Measurements from ENCODE around the gene AUNIP.

AUNIP gene

DNA sequence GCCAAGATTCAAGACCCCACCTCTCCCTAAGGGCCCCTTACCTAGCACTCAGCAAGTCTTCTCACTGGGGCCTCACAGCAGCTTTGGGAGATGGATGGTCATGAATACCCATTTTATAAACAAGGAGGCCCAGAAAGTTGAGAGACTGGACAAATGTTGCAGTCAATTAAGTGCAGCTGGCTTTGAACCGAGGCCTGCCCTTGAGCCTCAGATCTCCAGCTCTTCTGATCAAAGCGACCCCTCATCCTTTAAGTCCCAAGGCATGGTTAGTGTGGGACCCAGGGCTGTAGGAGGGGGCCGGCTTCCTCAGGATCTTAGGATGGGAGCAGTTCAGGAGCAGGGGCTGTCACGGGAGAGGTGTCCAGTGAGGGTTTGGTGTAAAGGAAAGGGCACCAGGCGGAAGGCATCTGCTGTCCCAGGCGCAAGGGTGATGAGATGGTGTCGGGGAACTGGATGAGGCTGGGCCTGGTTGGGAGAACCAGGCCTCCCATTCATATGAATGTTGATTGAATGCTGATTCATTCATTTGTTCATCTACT lies 44.6 kb downstream of the AUNIP start:
- H3K79me2 ChIP-seq (ENCODE audit: insufficient read depth, low read length), result no peaks in the 10 kb centered on the region
- no peaks in the 10 kb centered on the region for H3F3A ChIP-seq (ENCODE audit: insufficient read depth, low read length)
- H3K27ac ChIP-seq (ENCODE audit: low read depth, low read length, poor library complexity, severe bottlenecking), result no peak overlapping the region
- no peaks in the 10 kb centered on the region for H3K27me3 ChIP-seq (ENCODE audit: insufficient read depth, low read length)
- no peaks in the 10 kb centered on the region for H3K36me3 ChIP-seq (ENCODE audit: insufficient read depth, low read length)
- no peak overlapping the region for H3K4me2 ChIP-seq (ENCODE audit: low read length)
- H4K20me1 ChIP-seq (ENCODE audit: insufficient read depth, low read length), result no peaks in the 10 kb centered on the region
- no peak overlapping the region for H3K9ac ChIP-seq (ENCODE audit: low read length)
- no peak overlapping the region for H3K4me3 ChIP-seq (ENCODE audit: low read depth, low read length, poor library complexity, severe bottlenecking)
- no peaks in the 10 kb centered on the region for H3K9me3 ChIP-seq (ENCODE audit: low read length)
- TF ChIP-seq EZH2 (IDR thresholded peaks at IDR 0.05; ENCODE audit: borderline replicate concordance, low read length), result no peak
- TF ChIP-seq, protein P1, sequence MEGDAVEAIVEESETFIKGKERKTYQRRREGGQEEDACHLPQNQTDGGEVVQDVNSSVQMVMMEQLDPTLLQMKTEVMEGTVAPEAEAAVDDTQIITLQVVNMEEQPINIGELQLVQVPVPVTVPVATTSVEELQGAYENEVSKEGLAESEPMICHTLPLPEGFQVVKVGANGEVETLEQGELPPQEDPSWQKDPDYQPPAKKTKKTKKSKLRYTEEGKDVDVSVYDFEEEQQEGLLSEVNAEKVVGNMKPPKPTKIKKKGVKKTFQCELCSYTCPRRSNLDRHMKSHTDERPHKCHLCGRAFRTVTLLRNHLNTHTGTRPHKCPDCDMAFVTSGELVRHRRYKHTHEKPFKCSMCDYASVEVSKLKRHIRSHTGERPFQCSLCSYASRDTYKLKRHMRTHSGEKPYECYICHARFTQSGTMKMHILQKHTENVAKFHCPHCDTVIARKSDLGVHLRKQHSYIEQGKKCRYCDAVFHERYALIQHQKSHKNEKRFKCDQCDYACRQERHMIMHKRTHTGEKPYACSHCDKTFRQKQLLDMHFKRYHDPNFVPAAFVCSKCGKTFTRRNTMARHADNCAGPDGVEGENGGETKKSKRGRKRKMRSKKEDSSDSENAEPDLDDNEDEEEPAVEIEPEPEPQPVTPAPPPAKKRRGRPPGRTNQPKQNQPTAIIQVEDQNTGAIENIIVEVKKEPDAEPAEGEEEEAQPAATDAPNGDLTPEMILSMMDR (IDR thresholded peaks at IDR 0.05; ENCODE audit: low read length), result no peak
- no peaks in the 10 kb centered on the region for H3K9me2 ChIP-seq (ENCODE audit: low read depth, low read length)
- no peak overlapping the region for H2AFZ ChIP-seq (ENCODE audit: low read length)
- peaks cover 16% of the 10 kb centered on the region for H3K4me1 ChIP-seq (ENCODE audit: insufficient read depth, low read length, severe bottlenecking)

DNA sequence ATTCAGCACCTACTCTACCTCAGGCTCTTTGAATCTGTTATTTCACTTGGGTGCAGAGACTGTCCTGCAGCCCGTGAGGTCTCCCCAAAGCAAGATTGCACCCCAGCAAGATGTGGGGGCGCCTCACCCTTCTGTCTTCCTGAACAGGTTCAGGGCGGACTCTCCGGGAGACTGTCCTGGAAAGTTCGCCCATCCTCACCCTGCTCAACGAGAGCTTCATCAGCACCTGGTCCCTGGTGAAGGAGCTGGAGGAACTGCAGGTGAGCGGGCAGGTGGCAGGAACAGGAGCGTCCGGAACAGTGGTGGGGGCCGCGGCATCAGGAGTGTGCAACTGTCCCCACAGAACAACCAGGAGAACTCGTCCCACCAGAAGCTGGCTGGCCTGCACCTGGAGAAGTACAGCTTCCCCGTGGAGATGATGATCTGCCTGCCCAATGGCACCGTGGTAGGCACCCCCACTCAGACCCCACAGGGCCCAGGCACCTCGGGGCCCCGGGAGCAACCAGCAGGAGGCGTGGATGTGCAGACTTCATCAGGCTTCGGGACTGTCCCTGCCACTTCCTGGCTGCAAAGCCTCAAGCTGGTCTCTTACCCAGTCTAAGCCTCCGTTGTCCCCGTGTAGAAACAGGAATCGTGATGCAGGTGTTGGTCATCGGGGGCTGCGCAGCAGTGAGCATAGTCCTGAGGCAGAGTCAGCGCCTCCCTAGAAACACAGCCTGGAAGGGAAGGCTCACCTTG lies 45.4 kb downstream of the AUNIP start:
- Histone ChIP-seq H3K36me3 (ENCODE audit: insufficient read depth, low read length) (no peaks in the 10 kb centered on the region), H3K4me2 (ENCODE audit: low read length) (no peak overlapping the region), H3K4me1 (ENCODE audit: insufficient read depth, low read length, severe bottlenecking) (peaks cover 18% of the 10 kb centered on the region)

GRCh38 chr1:25813071-25813733 lies 46.1 kb downstream of the AUNIP start:
- TF ChIP-seq, protein P1 (IDR thresholded peaks at IDR 0.05; ENCODE audit: low read length), result no peak
- TF ChIP-seq EZH2 (IDR thresholded peaks at IDR 0.05; ENCODE audit: borderline replicate concordance, low read length), result no peak
- H3K9me3 ChIP-seq (ENCODE audit: low read length), result no peaks in the 10 kb centered on the region
- H3K9ac ChIP-seq (ENCODE audit: low read length), result no peak overlapping the region
- H3K27ac ChIP-seq (ENCODE audit: low read depth, low read length, poor library complexity, severe bottlenecking), result no peak overlapping the region
- no peaks in the 10 kb centered on the region for H3K79me2 ChIP-seq (ENCODE audit: insufficient read depth, low read length)
- H4K20me1 ChIP-seq (ENCODE audit: insufficient read depth, low read length), result no peaks in the 10 kb centered on the region
- H3K36me3 ChIP-seq (ENCODE audit: insufficient read depth, low read length), result no peaks in the 10 kb centered on the region
- H3F3A ChIP-seq (ENCODE audit: insufficient read depth, low read length), result no peaks in the 10 kb centered on the region
- H3K4me2 ChIP-seq (ENCODE audit: low read length), result no peak overlapping the region
- H2AFZ ChIP-seq (ENCODE audit: low read length), result no peak overlapping the region
- H3K27me3 ChIP-seq (ENCODE audit: insufficient read depth, low read length), result no peaks in the 10 kb centered on the region
- H3K4me1 ChIP-seq (ENCODE audit: insufficient read depth, low read length, severe bottlenecking), result peaks cover 15% of the 10 kb centered on the region
- H3K4me3 ChIP-seq (ENCODE audit: low read depth, low read length, poor library complexity, severe bottlenecking), result no peak overlapping the region
- no peaks in the 10 kb centered on the region for H3K9me2 ChIP-seq (ENCODE audit: low read depth, low read length)

More for the DNA sequence above, 45.4 kb downstream of the AUNIP start:
- no peak overlapping the region for H3K27ac ChIP-seq (ENCODE audit: low read depth, low read length, poor library complexity, severe bottlenecking)
- H2AFZ ChIP-seq (ENCODE audit: low read length), result no peak overlapping the region
- no peaks in the 10 kb centered on the region for H3F3A ChIP-seq (ENCODE audit: insufficient read depth, low read length)
- H4K20me1 ChIP-seq (ENCODE audit: insufficient read depth, low read length), result no peaks in the 10 kb centered on the region
- H3K27me3 ChIP-seq (ENCODE audit: insufficient read depth, low read length), result no peaks in the 10 kb centered on the region
- H3K4me3 ChIP-seq (ENCODE audit: low read depth, low read length, poor library complexity, severe bottlenecking), result no peak overlapping the region
- no peaks in the 10 kb centered on the region for H3K79me2 ChIP-seq (ENCODE audit: insufficient read depth, low read length)
- no peaks in the 10 kb centered on the region for H3K9me3 ChIP-seq (ENCODE audit: low read length)
- H3K9ac ChIP-seq (ENCODE audit: low read length), result no peak overlapping the region
- H3K9me2 ChIP-seq (ENCODE audit: low read depth, low read length), result no peaks in the 10 kb centered on the region
- TF ChIP-seq, protein P1 (IDR thresholded peaks at IDR 0.05; ENCODE audit: low read length), result peak; percentile 48; the same call in 1 of the 2 replicates
- no peak for TF ChIP-seq EZH2 (IDR thresholded peaks at IDR 0.05; ENCODE audit: borderline replicate concordance, low read length)
